ENCODE measurements around the gene FIZ1.
A peak's percentile ranks its signal among the peaks of the same experiment; 100 is the strongest.

The FIZ1 gene

GRCh38 chr19:55592391-55593090 is 6.8 kb downstream of the FIZ1 start:
- H3K23ac ChIP-seq (ENCODE audit: low read length in 2 of 2): no peak overlapping the region
- WGBS: 95% methylated on average over 69 of the region's 73 CpGs
- H3K4me1 ChIP-seq (ENCODE audit: control insufficient read depth, insufficient read depth, low read depth, low read length): peaks cover 7% of the 10 kb centered on the region
- no peak overlapping the region for H2BK15ac ChIP-seq (ENCODE audit: low read depth, poor library complexity, severe bottlenecking)
- H3K27me3 ChIP-seq (ENCODE audit: control insufficient read depth in 1 of 2, insufficient read depth in 1 of 2, low read length in 2 of 2): no peaks in the 10 kb centered on the region
- H3K36me3 ChIP-seq (ENCODE audit: control insufficient read depth in 1 of 2, insufficient read depth in 2 of 2, low read depth in 1 of 2, low read length in 2 of 2): peaks cover 39 to 56% of the 10 kb centered on the region in 2 experiments
- H4K91ac ChIP-seq (ENCODE audit: low read length): no peak overlapping the region
- H3K27ac ChIP-seq (ENCODE audit: low read length, poor library complexity, severe bottlenecking): no peak overlapping the region
- H2BK5ac ChIP-seq (ENCODE audit: low read depth, low read length, poor library complexity, severe bottlenecking): no peak overlapping the region
- H3K4me3 ChIP-seq (ENCODE audit: insufficient read depth in 1 of 2, low read depth in 1 of 2, low read length in 2 of 2): no peak overlapping the region
- peaks cover 16% of the 10 kb centered on the region for H3K79me1 ChIP-seq (replicated peaks; ENCODE audit: low read length, poor library complexity, severe bottlenecking)
- no peak for DNase-seq
- H3K4ac ChIP-seq (ENCODE audit: low read depth in 1 of 2, low read length in 2 of 2): no peak overlapping the region
- no peak overlapping the region for H3K14ac ChIP-seq (ENCODE audit: low read length in 2 of 2)
- H2AFZ ChIP-seq (ENCODE audit: low read depth, low read length): no peak overlapping the region
- no peak overlapping the region for H3K9ac ChIP-seq (ENCODE audit: low read length)
- no peak overlapping the region for H3K4me2 ChIP-seq (ENCODE audit: low read length, poor library complexity, severe bottlenecking)
- no peak overlapping the region for H2AK5ac ChIP-seq (ENCODE audit: low read length, severe bottlenecking)
- no peak overlapping the region for H2BK12ac ChIP-seq (ENCODE audit: low read length in 2 of 2)
- no peak overlapping the region for H3K18ac ChIP-seq (ENCODE audit: low read depth in 1 of 2, low read length in 2 of 2)
- H4K8ac ChIP-seq (ENCODE audit: low read length): no peak overlapping the region
- H3K9me3 ChIP-seq (ENCODE audit: control insufficient read depth, low read length): no peaks in the 10 kb centered on the region
- no peak overlapping the region for H2BK120ac ChIP-seq (ENCODE audit: low read depth, low read length)

GRCh38 chr19:55591555-55591954 is 7.8 kb downstream of the FIZ1 start:
- Histone ChIP-seq H3K4me2 (ENCODE audit: low read length, poor library complexity, severe bottlenecking) (no peak overlapping the region), H4K8ac (ENCODE audit: low read length) (no peak overlapping the region), H3K36me3 (ENCODE audit: control insufficient read depth in 1 of 2, insufficient read depth in 2 of 2, low read depth in 1 of 2, low read length in 2 of 2) (peaks cover 31 to 50% of the 10 kb centered on the region in 2 experiments), H3K23ac (ENCODE audit: low read length in 2 of 2) (no peak overlapping the region), H2BK5ac (ENCODE audit: low read depth, low read length, poor library complexity, severe bottlenecking) (no peak overlapping the region), H2BK15ac (ENCODE audit: low read depth, poor library complexity, severe bottlenecking) (no peak overlapping the region), H3K27me3 (ENCODE audit: control insufficient read depth in 1 of 2, insufficient read depth in 1 of 2, low read length in 2 of 2) (no peaks in the 10 kb centered on the region), H3K14ac (ENCODE audit: low read length in 2 of 2) (no peak overlapping the region), H3K4ac (ENCODE audit: low read depth in 1 of 2, low read length in 2 of 2) (no peak overlapping the region), H3K18ac (ENCODE audit: low read depth in 1 of 2, low read length in 2 of 2) (no peak overlapping the region), H4K91ac (ENCODE audit: low read length) (no peak overlapping the region), H3K9ac (ENCODE audit: low read length) (no peak overlapping the region), H2BK120ac (ENCODE audit: low read depth, low read length) (no peak overlapping the region), H3K79me1 (replicated peaks; ENCODE audit: low read length, poor library complexity, severe bottlenecking) (peaks cover 13% of the 10 kb centered on the region), H2AFZ (ENCODE audit: low read depth, low read length) (no peak overlapping the region), H3K9me3 (ENCODE audit: control insufficient read depth, low read length) (no peaks in the 10 kb centered on the region), H3K4me3 (ENCODE audit: insufficient read depth in 1 of 2, low read depth in 1 of 2, low read length in 2 of 2) (no peak overlapping the region), H2BK12ac (ENCODE audit: low read length in 2 of 2) (no peak overlapping the region), H2AK5ac (ENCODE audit: low read length, severe bottlenecking) (no peak overlapping the region), H3K4me1 (ENCODE audit: control insufficient read depth, insufficient read depth, low read depth, low read length) (peaks cover 11% of the 10 kb centered on the region), H3K27ac (ENCODE audit: low read length, poor library complexity, severe bottlenecking) (no peak overlapping the region)
- DNase-seq: no peak
- WGBS: 89% methylated on average over 10 of the region's 10 CpGs

- Histone ChIP-seq H3K23ac (ENCODE audit: low read length in 2 of 2) (no peak overlapping the region), H3K9ac (ENCODE audit: low read length) (no peak overlapping the region), H2AFZ (ENCODE audit: low read depth, low read length) (no peak overlapping the region), H3K4me1 (ENCODE audit: control insufficient read depth, insufficient read depth, low read depth, low read length) (peaks cover 17% of the 10 kb centered on the region), H3K36me3 (ENCODE audit: control insufficient read depth in 1 of 2, insufficient read depth in 2 of 2, low read depth in 1 of 2, low read length in 2 of 2) (peaks cover 21 to 40% of the 10 kb centered on the region in 2 experiments), H3K4ac (ENCODE audit: low read depth in 1 of 2, low read length in 2 of 2) (no peak overlapping the region), H2BK120ac (ENCODE audit: low read depth, low read length) (no peak overlapping the region), H3K27ac (ENCODE audit: low read length, poor library complexity, severe bottlenecking) (no peak overlapping the region), H3K14ac (ENCODE audit: low read length in 2 of 2) (no peak overlapping the region), H2BK12ac (ENCODE audit: low read length in 2 of 2) (no peak overlapping the region), H3K27me3 (ENCODE audit: control insufficient read depth in 1 of 2, insufficient read depth in 1 of 2, low read length in 2 of 2) (no peaks in the 10 kb centered on the region), H3K79me1 (replicated peaks; ENCODE audit: low read length, poor library complexity, severe bottlenecking) (peaks cover 9% of the 10 kb centered on the region), H4K91ac (ENCODE audit: low read length) (no peak overlapping the region), H4K8ac (ENCODE audit: low read length) (no peak overlapping the region), H2BK5ac (ENCODE audit: low read depth, low read length, poor library complexity, severe bottlenecking) (no peak overlapping the region), H3K4me3 (ENCODE audit: insufficient read depth in 1 of 2, low read depth in 1 of 2, low read length in 2 of 2) (no peak overlapping the region), H3K4me2 (ENCODE audit: low read length, poor library complexity, severe bottlenecking) (no peak overlapping the region), H2AK5ac (ENCODE audit: low read length, severe bottlenecking) (peak overlapping the region; percentile 27), H2BK15ac (ENCODE audit: low read depth, poor library complexity, severe bottlenecking) (no peak overlapping the region), H3K9me3 (ENCODE audit: control insufficient read depth, low read length) (no peaks in the 10 kb centered on the region), H3K18ac (ENCODE audit: low read depth in 1 of 2, low read length in 2 of 2) (no peak overlapping the region)
- peak; percentile 24 for DNase-seq
- 81% methylated on average over 10 of the region's 10 CpGs for WGBS
Observed at GRCh38 chr19:55590617-55591016, 8.7 kb downstream of the FIZ1 start.

- 65% methylated on average over 7 of the region's 7 CpGs for WGBS
Observed at GRCh38 chr19:55590109-55590508, 9.2 kb downstream of the FIZ1 start.

More at GRCh38 chr19:55590109-55590508, 9.2 kb downstream of the FIZ1 start:
- DNase-seq: no peak
- Histone ChIP-seq H2AK5ac (ENCODE audit: low read length, severe bottlenecking) (peak overlapping the region; percentile 34), H3K9me3 (ENCODE audit: control insufficient read depth, low read length) (no peaks in the 10 kb centered on the region), H3K9ac (ENCODE audit: low read length) (no peak overlapping the region), H3K4me2 (ENCODE audit: low read length, poor library complexity, severe bottlenecking) (no peak overlapping the region), H4K8ac (ENCODE audit: low read length) (no peak overlapping the region), H3K23ac (ENCODE audit: low read length in 2 of 2) (no peak overlapping the region), H3K27me3 (ENCODE audit: control insufficient read depth in 1 of 2, insufficient read depth in 1 of 2, low read length in 2 of 2) (no peaks in the 10 kb centered on the region), H2BK120ac (ENCODE audit: low read depth, low read length) (no peak overlapping the region), H3K4ac (ENCODE audit: low read depth in 1 of 2, low read length in 2 of 2) (no peak overlapping the region), H3K4me1 (ENCODE audit: control insufficient read depth, insufficient read depth, low read depth, low read length) (peaks cover 20% of the 10 kb centered on the region), H3K18ac (ENCODE audit: low read depth in 1 of 2, low read length in 2 of 2) (no peak overlapping the region), H2BK15ac (ENCODE audit: low read depth, poor library complexity, severe bottlenecking) (no peak overlapping the region), H3K4me3 (ENCODE audit: insufficient read depth in 1 of 2, low read depth in 1 of 2, low read length in 2 of 2) (no peak overlapping the region), H4K91ac (ENCODE audit: low read length) (no peak overlapping the region), H3K36me3 (ENCODE audit: control insufficient read depth in 1 of 2, insufficient read depth in 2 of 2, low read depth in 1 of 2, low read length in 2 of 2) (peaks cover 16 to 35% of the 10 kb centered on the region in 2 experiments), H2BK5ac (ENCODE audit: low read depth, low read length, poor library complexity, severe bottlenecking) (no peak overlapping the region), H3K14ac (ENCODE audit: low read length in 2 of 2) (no peak overlapping the region), H2BK12ac (ENCODE audit: low read length in 2 of 2) (peak overlapping the region in 1 of 2 experiments; percentile 15), H2AFZ (ENCODE audit: low read depth, low read length) (no peak overlapping the region), H3K79me1 (replicated peaks; ENCODE audit: low read length, poor library complexity, severe bottlenecking) (peaks cover 7% of the 10 kb centered on the region), H3K27ac (ENCODE audit: low read length, poor library complexity, severe bottlenecking) (no peak overlapping the region)
